NCI-H1930 (cell line): Measurements from ENCODE around the gene GNG7.
"Not testable (repeated sequence)": the region's sequence is repeated elsewhere in the genome, so short reads cannot be mapped to it uniquely, and the experiment has no call there.

Source experiments
- DNase-seq, 2 experiments: peaks; one replicate each; lab custom pipeline; 2025; lab: John Stamatoyannopoulos, UW

Gene GNG7

DNA sequence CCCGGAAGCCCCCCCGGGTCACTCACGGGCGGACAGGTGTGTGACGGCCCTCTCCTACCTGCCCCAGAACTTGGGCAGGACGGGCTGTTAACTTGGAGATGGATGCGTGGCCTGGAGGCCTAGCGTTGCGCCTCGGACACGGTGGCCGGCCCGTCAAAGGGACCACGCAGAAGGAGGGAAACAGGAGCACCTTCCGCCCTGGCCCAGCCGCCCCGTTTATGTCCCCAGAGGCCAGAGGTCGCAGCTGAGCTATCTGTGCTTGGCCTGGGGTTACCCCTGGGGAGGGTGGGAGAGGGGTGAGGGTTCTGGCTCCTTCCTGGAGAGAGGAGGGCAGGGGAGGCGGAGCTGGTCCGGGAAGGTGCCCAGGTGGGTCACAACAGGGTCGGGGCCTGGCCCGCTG is 190.9 kb downstream of the GNG7 start:
- DNase-seq = no peak

GRCh38 chr19:2509096-2509495 is 193.4 kb downstream of the GNG7 start:
- no peak for DNase-seq

- peak; percentile 12 to 56 for DNase-seq
These were observed 195.4 kb downstream of the GNG7 start for GRCh38 chr19:2507109-2507508.

DNA sequence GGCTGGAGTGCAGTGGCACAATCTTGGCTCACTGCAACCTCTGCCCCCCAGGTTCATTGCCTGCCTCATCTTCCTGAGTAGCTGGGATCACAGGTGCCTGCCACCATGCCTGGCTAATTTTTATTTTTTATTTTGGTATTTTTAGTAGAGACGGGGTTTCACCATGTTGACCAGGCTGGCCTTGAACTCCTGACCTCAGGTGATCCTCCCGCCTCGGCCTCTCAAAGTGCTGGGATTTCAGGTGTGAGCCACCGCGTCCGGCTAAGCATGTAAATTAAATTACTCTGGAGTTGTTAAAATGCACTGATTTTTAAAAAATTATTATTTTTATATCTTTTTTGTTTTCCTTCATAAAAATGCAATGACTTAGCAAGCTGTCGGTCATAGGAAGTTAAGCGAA is 195.8 kb downstream of the GNG7 start:
- not testable (repeated sequence) for DNase-seq

GRCh38 chr19:2503521-2504109 is 198.9 kb downstream of the GNG7 start:
- no peak for DNase-seq

DNA sequence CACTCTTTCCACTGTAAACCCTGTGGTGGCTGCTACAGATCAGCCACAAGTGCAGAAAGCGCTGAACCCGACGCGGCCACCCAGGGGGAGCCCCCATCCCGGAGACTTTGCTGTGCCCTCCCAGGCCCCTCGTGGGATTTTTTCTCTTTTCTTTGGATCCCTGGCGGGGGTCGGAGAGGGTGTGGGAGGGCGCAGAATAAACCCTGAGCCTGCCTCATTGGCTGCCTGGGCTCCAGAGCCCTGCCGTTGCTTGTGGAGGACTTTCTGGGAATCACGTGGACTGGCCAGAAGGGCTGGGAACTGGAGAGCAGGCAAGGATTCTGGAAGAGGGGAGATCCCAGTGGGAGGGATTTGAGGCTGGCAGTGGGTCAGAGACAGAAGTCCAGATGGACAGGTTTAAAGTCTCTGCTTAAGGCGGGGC is 201.6 kb downstream of the GNG7 start:
- no peak for DNase-seq

- DNase-seq = no peak
These were observed 202.3 kb downstream of the GNG7 start for GRCh38 chr19:2500156-2500555.

GRCh38 chr19:2497186-2497585 is 205.3 kb downstream of the GNG7 start:
- DNase-seq = no peak

GRCh38 chr19:2495651-2496316 is 206.7 kb downstream of the GNG7 start:
- no peak for DNase-seq

GRCh38 chr19:2495130-2495641 is 207.3 kb downstream of the GNG7 start:
- no peak for DNase-seq

- DNase-seq = peak in 1 of 2 experiments; percentile 32
These were observed 207.9 kb downstream of the GNG7 start for GRCh38 chr19:2494447-2495129.

- no peak for DNase-seq
These were observed 208.4 kb downstream of the GNG7 start for GRCh38 chr19:2494084-2494446.

- DNase-seq = not testable (repeated sequence)
These were observed 209.0 kb downstream of the GNG7 start for GRCh38 chr19:2493448-2493847.

DNA sequence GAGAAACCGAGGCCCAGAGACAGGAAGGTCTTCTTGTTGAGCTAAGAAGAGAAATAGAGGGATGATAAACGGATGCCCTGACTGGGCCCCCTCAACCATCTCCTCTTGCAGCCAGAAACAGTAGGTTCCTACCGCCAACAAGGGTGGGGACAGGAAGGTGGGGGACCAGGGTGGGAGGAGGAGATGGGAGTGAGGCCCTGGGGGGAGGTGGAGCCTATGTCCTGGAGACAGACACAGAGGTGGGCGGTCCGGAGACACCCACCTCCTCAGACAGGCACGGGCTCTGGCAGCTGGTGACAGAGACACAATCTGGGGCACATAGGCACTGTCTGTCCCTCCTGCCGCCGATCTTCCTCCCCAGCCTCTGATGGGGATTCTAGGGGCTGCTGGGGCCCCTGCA is 209.6 kb downstream of the GNG7 start:
- no peak for DNase-seq

DNA sequence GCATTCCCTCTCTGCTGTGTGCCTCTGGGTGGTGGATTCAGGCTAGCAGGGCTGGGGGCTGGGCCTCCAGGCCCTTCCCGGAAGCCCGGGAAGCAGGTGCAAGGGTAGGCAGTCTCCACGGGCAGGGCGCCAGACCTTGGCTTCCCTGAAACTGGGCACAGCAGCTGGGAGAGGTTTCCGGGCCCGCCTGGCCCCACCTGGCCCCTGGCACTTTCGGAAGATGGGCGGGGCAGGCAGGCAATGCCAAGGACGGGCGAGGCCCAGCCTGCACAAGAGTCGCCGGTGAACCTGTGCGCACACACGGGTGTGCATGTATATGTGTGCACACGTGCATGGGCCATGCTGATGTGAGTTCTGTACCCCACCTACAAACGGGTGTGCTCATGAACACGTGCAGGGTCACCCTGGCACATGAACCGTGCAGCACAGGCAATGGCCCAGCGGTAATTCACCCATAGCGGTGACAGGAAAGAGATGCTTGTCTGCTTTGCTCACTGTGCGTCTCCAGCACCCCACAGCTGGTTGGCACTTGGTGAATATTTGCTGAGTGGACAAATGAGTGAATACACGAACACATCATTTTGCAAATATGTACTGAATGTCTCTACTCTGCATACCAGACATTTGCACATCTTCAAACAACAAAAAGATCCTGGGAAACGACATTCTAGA is 211.2 kb downstream of the GNG7 start:
- DNase-seq = no peak

GRCh38 chr19:2490659-2491058 is 211.8 kb downstream of the GNG7 start:
- no peak for DNase-seq

GRCh38 chr19:2488942-2489731 is 213.4 kb downstream of the GNG7 start:
- DNase-seq = no peak

DNA sequence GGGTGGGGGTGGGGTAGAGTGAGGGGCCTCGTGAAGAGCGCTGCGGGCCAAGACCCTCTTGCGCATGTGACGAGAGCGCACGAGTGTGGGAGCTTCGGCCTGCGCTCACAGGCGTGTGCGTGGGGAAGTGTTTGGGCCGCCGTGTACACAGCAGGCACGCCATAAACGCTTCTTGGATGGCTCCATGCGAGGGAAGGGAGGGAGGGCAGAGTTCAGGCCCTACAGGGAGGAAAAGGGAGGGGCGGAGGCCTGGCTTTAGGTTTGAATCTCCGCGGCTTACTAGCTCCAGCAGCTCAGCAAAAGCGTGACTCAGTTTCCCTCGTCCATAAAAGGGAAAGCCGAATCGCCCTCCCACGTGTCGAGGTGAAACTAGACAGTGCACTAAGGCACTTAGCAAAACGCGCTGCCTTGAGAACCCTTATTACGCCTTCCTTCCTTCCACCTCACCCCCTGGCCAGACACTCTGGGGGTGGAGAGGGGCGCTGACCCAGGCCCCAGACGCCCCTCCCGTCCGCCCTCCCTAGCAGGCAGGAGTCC is 214.0 kb downstream of the GNG7 start:
- no peak for DNase-seq

DNA sequence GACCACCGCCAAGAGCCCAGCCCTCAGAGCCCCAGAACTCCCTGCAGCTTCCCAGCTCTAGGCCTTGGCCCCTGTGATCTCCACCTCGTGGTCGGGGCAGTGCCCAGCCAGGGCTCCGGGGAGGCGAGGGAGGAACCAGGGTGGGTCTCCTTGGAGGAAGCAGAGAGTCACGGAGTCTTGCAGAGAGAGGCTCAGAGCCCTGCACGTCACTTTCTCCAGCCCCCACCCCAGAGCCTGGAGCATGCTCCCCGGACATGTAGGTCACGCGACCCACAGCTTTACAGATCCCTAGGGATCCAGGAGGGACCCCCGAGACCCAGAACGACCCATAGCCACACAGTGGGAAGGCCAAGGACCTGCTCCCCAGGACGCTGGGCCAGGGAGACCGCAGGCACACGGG is 214.7 kb downstream of the GNG7 start:
- no peak for DNase-seq

DNA sequence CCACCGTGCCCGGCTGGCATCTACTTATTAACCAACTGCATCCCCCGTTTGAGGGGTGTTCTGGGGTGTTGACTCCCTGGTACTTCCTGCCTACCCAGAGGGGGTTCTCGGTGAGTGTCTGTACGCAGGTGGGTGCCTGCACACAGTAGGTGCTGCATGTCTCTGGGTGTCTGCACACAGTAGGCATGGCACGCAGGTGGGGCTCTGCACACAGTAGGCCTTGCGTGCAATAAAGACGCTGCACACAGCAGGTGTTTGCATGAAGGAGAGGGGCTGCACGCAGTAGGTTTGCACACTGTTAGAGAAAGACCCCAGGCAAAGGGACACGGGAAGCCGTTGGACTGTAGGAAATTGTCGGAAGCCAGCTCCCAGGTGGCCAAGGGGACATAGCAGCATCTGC is 215.4 kb downstream of the GNG7 start:
- no peak for DNase-seq

- no peak for DNase-seq
These were observed 217.1 kb downstream of the GNG7 start for GRCh38 chr19:2485428-2485827.
